ENCODE measurements around the gene MDK. TPM values are rescaled to one million over a fixed set of nuclear protein-coding genes. Genes with fewer than 3 reads are reported as not detected.
"Not testable (repeated sequence)": the region's sequence is repeated elsewhere in the genome, so short reads cannot be mapped to it uniquely, and the experiment has no call there.

Gene MDK
- total RNA-seq, 1 donor from 2014 or later = 147 TPM

DNA sequence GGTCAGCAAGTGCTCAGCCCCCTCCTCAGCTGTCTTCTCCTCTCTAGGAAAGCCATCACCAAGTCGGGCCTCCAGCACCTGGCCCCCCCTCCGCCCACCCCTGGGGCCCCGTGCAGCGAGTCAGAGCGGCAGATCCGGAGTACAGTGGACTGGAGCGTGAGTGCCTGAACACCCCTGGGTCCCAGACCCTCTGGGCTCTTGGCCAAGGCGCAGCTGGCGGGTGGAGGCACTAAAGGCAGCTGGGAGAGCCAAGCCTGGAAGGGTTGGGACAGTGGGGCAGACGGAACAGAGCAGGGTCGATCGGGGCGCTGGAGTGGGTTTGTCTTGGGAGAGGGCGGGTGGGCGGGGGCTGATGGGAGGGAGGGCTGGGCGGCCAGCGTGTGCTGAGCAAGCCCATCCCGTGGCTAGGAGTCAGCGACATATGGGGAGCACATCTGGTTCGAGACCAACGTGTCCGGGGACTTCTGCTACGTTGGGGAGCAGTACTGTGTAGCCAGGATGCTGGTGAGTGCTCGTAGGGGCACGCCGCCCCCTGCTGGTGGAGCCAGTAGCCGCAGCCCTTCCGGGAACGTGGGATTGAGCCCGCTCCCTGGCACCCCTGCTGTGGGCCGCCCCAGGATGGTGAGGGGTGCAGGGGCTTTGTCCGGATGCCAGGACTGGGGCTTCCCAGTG is 14.1 kb upstream of the MDK start:
- DNase-seq (ENCODE audit: low read depth) = peak; percentile 63

DNA sequence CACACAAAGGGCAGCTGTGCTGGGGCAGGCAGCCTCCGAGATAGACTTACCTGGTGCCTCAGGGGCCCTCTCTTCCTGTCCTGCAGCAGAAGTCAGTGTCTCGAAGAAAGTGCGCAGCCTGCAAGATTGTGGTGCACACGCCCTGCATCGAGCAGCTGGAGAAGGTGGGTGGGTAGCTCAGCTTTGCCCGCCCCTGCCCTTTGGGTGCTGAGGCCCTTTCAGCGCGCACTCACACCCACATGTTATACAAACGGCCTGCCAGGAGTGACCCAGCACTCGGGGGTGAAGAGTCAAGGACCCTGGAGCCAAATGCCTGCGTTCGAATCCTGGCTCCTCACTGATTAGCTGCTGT is 13.6 kb upstream of the MDK start:
- DNase-seq (ENCODE audit: low read depth) = no peak

DNA sequence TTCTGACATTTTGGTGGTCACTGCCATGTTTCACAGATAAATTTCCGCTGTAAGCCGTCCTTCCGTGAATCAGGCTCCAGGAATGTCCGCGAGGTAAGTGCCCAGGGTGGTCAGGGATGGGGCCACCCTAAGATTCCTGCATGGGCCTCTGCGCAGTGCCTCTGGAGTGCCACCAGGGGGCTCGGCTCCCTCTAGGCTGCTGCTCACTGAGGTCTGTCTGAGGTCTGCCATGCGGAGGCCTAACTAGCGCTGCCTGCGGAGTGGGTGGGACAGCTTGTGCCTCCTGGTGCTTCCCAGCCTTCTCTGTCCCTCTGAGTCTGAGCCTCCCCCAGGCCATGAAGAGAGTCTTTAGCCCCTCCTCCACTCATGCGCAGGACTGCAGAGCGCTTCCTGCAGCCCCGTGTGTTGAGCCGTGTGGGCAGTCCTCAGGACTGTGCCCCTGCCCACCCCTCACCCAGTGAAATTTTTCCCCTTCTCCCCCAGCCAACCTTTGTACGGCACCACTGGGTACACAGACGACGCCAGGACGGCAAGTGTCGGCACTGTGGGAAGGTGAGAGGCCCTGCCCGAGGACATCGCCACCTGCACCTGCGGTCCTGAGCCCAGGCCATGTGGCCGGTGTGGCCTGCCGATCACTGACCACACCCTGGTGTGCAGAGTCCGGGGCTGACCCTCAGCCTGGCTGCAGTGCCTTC is 11.9 kb upstream of the MDK start:
- peak; percentile 76 for DNase-seq (ENCODE audit: low read depth)

DNA sequence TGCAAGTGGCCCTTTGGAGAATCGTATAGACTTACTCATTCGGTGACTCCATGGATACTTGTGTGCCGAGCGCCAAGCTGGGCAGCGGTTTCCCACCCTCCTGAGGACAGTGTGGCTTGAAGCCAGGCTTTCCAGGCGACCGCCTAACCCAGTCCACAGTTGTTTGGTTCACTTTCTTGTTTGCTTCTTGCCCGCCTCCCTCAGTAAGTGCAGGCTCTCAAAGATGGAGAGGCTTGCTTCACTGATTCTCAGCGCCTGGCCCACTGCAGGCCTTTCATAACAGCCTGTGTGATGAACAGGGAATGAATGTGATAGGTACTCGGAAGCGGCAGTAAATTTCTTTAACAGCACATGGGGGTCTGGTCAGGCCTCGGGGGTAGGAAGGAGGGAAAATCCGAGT is 11.2 kb upstream of the MDK start:
- no peak for DNase-seq (ENCODE audit: low read depth)

DNA sequence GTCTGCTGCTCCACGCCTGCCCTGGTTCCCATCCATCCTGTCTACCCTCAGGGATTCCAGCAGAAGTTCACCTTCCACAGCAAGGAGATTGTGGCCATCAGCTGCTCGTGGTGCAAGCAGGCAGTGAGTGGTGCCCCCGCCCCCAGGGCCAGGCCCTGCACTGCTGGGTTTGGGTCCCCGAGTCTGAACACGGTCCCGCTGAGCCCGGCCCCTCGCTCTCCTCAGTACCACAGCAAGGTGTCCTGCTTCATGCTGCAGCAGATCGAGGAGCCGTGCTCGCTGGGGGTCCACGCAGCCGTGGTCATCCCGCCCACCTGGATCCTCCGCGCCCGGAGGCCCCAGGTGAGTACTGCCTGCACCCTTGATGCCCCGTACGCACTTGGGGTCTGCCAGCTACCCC is 10.2 kb upstream of the MDK start:
- not testable (repeated sequence) for DNase-seq (ENCODE audit: low read depth)

DNA sequence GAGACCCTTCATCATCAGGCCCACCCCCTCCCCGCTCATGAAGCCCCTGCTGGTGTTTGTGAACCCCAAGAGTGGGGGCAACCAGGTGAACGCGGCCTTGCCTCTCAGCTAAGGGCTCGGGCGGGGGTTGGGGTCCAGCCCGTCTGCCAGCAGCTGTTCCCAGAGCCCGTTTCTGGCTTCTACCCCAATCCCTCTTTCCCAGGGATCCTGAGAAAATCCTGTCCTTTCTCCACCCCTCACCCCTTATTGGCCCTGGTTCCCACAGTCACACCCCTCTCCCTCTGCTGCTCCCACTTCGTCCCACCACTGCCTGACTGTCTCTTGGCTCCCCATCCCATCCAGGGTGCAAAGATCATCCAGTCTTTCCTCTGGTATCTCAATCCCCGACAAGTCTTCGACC is 9.4 kb upstream of the MDK start:
- no peak for DNase-seq (ENCODE audit: low read depth)

DNA sequence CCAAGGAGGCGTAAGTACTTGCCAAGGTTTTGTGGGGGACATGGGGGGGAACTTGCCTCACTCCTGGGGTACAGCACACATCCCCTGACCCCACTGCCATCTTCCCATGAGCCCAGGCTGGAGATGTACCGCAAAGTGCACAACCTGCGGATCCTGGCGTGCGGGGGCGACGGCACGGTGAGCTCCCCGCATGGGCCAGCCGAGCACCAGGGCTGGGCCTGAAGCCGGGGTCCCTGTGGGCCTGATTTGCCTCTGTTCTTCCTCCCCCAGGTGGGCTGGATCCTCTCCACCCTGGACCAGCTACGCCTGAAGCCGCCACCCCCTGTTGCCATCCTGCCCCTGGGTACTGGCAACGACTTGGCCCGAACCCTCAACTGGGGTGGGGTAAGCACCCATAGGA is 9.0 kb upstream of the MDK start:
- not testable (repeated sequence) for DNase-seq (ENCODE audit: low read depth)

DNA sequence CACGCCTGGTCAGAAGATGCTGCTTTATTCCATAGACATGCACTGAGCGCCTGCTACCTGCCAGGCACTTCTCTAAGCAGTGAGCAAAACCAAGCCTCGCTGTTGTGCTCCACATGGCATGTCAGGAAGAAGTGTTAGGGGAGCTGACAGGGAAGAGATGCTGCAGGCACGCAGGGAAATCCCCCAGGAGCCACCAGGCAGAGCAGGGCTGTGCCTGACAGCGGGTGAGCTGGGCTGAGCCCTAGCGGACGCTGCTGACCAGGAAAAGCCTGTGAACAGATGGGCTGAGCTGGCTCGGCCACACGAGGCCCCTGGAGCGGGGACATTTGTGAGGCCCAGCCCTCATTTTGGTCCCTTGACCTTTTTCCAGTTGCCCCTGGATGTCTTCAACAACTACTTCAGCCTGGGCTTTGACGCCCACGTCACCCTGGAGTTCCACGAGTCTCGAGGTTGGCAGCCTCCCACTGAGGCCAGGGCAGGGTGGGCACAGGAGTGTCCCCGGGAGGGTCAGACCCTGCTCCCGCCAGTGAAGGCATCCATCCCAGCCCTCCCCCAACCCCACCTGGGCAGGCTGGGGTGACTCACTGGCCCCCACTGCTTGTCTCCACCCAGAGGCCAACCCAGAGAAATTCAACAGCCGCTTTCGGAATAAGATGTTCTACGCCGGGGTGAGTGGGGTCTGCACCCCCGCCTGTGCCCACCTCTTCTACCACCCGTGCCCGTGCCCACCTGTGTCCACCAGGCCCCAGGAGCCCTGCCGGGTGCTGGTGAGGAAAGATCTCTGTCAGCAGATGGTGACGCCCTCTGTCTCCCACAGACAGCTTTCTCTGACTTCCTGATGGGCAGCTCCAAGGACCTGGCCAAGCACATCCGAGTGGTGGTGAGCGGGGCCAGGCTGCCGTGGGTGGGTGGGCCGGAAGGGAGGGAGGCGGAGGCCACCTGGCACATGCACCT is 7.4 kb upstream of the MDK start:
- no peak for DNase-seq (ENCODE audit: low read depth)

DNA sequence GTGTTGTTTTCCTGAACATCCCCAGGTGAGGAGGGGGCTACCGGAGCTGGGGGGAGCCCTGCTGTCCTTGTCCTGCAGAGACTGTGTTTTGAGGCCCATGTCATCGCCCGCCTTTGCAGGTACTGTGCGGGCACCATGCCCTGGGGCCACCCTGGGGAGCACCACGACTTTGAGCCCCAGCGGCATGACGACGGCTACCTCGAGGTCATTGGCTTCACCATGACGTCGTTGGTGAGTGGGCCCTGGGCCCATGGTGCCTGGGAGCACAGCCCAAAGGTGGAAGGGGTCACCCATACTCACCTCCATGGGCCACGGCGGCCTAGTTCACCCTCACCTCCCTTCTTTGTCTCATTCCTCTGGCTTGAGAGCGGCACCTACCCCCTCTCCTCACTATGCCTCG is 6.7 kb upstream of the MDK start:
- no peak for DNase-seq (ENCODE audit: low read depth)

DNA sequence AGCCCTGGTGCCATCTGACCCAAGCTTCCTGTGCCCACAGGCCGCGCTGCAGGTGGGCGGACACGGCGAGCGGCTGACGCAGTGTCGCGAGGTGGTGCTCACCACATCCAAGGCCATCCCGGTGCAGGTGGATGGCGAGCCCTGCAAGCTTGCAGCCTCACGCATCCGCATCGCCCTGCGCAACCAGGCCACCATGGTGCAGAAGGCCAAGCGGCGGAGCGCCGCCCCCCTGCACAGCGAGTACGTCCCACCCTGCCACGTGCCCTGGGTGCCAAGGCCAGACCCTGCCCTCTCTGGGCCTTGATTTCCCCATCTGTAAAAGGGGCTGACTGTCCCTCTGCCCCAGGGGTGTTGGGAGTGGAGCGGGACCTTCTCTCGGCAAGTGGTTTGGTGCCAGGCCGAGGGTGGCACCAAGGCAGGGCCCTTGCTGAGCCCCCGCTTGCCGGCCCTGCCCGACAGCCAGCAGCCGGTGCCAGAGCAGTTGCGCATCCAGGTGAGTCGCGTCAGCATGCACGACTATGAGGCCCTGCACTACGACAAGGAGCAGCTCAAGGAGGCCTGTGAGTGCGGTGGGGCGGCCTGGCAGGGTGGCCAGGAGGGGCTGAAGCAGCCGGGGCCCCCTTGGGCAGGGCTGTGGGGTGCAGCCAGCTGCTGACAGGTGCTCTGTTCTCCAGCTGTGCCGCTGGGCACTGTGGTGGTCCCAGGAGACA is 5.9 kb upstream of the MDK start:
- DNase-seq (ENCODE audit: low read depth) = no peak

DNA sequence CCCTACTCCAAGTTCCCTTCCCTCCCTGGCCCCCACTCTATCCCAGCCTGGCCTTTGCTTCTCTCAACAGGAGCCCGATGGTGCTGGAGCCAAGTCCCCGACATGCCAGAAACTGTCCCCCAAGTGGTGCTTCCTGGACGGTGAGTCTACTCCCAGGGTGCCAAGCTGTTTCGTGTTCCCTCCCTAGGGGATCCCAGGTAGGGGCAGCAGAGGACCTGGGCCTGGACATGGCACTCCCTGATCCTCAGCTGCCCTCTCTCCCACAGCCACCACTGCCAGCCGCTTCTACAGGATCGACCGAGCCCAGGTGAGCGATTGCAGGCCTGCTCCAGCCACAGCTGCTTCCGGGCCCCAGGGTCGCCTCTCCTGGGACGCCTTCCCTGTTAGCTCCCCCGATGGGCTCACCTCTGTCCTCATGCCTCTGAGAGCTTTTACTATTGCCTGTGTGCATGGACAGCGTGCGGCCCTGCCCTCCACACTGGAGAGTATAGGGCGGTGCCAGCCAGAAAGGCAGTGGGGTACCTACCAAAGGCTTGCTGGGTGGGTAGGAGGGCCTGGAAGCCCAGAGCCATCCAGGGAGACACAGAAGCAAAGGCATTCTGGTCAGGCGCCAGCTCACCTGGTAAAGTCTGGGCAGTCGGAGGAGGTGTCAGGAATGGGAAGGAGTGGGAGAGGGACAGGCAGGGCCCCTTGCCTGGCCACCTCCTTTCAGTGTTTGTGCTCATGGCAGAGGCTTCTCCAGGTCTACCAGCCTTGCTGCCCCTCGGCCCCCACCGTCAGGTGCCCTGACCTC is 5.0 kb upstream of the MDK start:
- DNase-seq (ENCODE audit: low read depth) = no peak

DNA sequence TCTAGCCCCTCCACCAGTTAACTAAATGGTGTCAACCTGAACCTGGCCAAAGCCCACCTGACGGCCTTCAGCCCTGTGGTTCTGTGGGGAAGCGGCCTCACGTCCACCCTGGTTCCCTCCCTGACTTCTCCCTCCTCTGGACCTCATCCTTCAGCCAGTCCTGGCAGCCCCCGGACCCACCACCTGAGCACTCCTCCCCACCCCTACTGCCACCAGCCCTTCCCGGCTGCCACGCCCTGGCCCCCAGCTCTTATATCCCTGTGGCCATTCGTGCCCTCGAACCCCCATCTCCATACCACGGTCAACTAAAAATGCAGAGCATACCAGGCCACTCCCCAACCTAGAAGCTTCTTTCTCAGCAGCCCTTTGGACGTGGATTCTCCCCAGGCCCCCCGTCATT is 4.2 kb upstream of the MDK start:
- no peak for DNase-seq (ENCODE audit: low read depth)

DNA sequence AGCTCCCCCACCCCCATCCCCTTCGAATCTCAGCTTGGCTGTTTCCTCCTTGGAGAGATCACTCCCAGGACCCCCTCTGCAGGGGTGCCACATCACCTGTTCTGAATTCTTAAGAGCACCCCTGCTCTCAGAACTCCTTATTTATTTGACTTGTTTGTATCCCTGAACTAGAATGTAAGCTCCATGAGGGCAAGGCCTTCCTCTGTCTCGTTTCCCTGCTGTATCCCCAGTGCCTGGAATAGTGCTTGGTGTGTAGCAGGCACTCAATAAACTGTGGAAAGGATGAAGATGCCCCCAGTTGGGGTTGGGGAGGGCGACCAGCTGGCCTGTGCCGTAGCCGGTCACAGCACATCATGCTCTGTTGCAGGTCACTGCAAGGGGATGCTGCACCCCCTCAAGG is 3.6 kb upstream of the MDK start:
- no peak for DNase-seq (ENCODE audit: low read depth)

DNA sequence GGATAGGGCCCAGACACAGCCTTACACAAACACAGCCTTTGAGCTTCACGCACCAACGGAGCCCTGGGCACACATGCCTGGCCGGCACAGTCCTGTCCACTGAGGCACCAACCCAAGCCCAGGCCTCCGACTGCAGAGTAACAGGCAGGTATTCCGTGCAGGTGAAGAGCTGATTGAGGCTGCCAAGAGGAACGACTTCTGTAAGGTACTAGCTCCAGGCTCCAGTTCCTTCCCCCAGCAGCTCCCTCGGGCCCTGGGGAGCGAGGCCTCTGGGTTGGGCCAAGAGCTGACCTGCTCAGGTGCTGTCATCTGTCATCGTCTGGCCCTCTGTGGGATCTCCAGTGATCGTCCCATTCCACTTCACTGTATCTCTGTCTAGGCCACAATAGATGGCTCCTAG is 3.2 kb upstream of the MDK start:
- no peak for DNase-seq (ENCODE audit: low read depth)

DNA sequence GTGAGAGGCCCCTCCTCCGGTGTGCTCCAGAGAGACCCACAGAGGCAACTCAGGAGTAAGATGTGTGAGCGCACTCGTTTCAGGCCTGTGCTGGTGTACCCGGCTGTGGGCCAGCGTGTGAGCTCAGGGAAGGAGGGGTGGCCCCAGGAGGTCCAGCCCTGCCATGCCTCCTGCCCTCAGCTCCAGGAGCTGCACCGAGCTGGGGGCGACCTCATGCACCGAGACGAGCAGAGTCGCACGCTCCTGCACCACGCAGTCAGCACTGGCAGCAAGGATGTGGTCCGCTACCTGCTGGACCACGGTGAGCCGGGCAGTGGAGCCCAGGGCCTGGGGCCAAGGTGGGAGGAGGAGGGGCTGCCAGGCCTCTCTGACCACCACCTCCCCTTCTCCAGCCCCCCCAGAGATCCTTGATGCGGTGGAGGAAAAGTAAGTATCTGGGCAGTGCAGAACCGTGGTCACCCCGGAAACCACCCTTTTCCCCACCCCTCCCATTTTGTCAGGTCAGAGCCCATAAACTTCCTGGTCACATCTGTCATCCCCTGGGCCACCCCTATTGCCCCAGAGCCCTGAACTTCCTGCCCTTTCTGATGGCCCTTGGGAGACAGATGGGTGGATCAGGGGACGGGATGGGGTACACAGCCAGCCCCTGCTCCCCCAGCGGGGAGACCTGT is 2.5 kb upstream of the MDK start:
- DNase-seq (ENCODE audit: low read depth) = no peak

DNA sequence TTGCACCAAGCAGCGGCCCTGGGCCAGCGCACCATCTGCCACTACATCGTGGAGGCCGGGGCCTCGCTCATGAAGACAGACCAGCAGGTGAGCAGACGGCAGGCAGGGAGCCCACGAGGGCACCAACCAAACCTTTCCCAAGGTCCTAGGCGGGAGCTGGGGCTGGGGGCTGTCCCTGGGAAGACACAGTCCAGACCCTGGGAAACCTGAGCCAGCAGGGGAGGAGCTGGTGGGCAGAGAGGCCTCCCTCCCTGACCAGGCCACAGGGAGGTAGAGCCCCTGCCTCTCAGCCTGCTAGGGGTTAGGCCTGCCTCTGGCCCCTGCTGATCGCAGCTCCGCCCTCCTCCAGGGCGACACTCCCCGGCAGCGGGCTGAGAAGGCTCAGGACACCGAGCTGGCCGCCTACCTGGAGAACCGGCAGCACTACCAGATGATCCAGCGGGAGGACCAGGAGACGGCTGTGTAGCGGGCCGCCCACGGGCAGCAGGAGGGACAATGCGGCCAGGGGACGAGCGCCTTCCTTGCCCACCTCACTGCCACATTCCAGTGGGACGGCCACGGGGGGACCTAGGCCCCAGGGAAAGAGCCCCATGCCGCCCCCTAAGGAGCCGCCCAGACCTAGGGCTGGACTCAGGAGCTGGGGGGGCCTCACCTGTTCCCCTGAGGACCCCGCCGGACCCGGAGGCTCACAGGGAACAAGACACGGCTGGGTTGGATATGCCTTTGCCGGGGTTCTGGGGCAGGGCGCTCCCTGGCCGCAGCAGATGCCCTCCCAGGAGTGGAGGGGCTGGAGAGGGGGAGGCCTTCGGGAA is 1.8 kb upstream of the MDK start:
- DNase-seq (ENCODE audit: low read depth) = not testable (repeated sequence)

DNA sequence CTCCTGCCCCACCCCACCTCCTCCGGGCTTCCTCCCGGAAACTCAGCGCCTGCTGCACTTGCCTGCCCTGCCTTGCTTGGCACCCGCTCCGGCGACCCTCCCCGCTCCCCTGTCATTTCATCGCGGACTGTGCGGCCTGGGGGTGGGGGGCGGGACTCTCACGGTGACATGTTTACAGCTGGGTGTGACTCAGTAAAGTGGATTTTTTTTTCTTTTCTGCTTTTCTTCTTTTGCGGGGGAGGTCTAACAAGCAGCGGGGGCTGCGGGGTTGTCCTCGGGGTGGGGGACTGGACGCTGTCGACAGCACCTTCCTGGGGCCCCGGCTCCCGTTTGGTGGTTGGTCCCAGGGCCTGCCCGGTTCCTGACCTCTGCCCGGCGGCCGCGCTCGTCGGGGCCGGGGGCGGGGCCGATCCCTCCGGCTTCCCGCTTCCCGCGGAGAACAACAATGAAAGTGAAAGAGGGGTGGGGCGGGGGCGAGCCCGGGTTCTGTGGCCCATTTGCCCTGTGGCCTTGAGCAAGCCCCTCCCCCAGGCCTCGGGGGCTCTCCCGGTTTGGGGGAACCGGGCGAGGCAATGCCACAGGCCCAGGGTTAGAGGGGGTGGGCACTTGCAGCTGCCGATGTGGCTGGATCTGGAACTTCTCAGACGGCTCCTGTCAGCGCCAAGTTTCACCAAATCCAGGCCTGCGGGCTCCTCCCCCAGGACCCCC is 975 bp upstream of the MDK start:
- no peak for DNase-seq (ENCODE audit: low read depth)

DNA sequence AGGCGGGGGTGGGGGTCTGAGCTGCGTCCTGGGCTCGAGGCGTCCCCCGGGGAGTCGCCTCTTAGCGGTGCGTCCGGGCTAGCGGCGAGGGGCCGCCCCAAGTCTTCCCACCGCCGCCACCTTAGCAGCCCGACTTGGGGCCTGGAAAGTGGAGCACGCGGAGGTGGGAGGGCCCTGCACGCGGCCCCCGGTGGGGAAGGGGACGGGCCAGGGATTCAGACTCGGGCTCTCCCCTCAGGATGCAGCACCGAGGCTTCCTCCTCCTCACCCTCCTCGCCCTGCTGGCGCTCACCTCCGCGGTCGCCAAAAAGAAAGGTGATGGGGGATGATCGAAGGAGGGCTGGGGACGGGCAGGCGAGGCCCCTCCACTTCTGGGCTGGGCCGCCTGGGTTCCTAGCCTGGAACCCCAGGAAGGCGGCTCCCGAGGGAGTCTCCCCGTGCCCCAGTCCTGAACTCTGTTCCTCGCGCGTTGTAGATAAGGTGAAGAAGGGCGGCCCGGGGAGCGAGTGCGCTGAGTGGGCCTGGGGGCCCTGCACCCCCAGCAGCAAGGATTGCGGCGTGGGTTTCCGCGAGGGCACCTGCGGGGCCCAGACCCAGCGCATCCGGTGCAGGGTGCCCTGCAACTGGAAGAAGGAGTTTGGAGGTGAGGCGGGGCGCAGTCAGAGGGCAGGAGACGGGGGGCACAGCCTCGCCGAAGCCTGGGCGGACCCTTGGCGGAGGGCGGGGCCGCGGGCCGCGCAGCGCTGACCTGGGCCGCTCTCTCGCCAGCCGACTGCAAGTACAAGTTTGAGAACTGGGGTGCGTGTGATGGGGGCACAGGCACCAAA is 563 bp downstream of the MDK start:
- no peak for DNase-seq (ENCODE audit: low read depth)

Measured in myocyte (in vitro differentiated cells).